Measurements from ENCODE around the gene GYS1.

Gene GYS1

DNA sequence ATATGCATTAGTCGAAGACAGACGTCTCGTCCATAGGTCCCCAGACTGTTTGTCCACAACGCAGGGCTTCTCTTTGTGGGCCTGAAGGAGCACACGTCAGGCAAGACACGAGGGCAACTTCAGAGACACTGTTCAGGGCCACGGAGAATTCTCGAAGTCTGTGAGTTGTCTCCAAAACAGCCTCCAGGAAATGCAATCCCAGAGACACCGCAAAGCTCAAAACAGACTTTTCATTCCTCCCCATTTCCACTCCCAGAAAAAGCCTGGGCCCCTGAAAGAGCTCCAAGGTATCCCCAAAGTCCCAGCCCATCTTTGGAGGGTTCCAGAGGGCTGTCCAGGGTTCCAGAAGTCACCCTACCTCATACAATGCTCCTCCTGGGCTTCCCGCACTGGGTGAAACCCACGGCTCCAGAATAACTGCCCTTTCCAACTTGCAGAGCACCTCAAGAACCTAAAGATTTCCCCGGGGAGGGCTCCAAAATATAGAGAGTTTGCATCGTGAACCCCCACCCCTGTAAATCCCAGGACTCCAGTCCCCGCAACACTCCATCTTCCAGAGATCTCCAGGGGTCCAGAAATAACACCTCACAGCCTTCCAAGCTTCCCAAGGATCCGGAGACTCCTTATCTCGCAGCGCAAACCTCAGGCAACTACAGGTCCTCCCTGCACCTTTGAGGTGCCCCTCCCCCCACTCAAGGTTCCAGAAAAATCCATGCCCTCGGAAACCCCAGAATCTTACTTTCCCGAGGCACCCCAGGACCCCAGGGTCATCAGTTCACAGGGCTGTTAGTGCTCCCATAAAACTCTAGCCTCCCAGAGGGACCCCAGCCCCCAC lies 28.7 kb downstream of the GYS1 start:
- Histone ChIP-seq H3K79me2 (ENCODE audit: low read length) (peaks cover 34% of the 10 kb centered on the region), H3K4me3 (ENCODE audit: low read length) (peak overlapping the region; percentile 76), H3K9ac (ENCODE audit: low read length) (peak overlapping the region; percentile 97), H3K27ac (ENCODE audit: low read length) (peak overlapping the region; percentile 96), H3K27me3 (ENCODE audit: low read depth, low read length) (no peaks in the 10 kb centered on the region), H4K20me1 (ENCODE audit: insufficient read depth, low read length) (peaks cover 21% of the 10 kb centered on the region), H3K36me3 (replicated peaks; ENCODE audit: low read depth, low read length) (peaks cover 35% of the 10 kb centered on the region), H3K4me2 (ENCODE audit: low read length) (peak overlapping the region; percentile 98), H2AFZ (ENCODE audit: low read depth, low read length) (no peak overlapping the region), H3K4me1 (ENCODE audit: low read length) (peaks cover 56% of the 10 kb centered on the region), H3K9me3 (ENCODE audit: insufficient read depth, low read length) (no peaks in the 10 kb centered on the region)
- no peak for TF ChIP-seq EZH2phosphoT487 (IDR thresholded peaks at IDR 0.05; ENCODE audit: low read depth)
- TF ChIP-seq, protein P1, sequence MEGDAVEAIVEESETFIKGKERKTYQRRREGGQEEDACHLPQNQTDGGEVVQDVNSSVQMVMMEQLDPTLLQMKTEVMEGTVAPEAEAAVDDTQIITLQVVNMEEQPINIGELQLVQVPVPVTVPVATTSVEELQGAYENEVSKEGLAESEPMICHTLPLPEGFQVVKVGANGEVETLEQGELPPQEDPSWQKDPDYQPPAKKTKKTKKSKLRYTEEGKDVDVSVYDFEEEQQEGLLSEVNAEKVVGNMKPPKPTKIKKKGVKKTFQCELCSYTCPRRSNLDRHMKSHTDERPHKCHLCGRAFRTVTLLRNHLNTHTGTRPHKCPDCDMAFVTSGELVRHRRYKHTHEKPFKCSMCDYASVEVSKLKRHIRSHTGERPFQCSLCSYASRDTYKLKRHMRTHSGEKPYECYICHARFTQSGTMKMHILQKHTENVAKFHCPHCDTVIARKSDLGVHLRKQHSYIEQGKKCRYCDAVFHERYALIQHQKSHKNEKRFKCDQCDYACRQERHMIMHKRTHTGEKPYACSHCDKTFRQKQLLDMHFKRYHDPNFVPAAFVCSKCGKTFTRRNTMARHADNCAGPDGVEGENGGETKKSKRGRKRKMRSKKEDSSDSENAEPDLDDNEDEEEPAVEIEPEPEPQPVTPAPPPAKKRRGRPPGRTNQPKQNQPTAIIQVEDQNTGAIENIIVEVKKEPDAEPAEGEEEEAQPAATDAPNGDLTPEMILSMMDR (IDR thresholded peaks at IDR 0.05; ENCODE audit: low read depth, low read length) = no peak

DNA sequence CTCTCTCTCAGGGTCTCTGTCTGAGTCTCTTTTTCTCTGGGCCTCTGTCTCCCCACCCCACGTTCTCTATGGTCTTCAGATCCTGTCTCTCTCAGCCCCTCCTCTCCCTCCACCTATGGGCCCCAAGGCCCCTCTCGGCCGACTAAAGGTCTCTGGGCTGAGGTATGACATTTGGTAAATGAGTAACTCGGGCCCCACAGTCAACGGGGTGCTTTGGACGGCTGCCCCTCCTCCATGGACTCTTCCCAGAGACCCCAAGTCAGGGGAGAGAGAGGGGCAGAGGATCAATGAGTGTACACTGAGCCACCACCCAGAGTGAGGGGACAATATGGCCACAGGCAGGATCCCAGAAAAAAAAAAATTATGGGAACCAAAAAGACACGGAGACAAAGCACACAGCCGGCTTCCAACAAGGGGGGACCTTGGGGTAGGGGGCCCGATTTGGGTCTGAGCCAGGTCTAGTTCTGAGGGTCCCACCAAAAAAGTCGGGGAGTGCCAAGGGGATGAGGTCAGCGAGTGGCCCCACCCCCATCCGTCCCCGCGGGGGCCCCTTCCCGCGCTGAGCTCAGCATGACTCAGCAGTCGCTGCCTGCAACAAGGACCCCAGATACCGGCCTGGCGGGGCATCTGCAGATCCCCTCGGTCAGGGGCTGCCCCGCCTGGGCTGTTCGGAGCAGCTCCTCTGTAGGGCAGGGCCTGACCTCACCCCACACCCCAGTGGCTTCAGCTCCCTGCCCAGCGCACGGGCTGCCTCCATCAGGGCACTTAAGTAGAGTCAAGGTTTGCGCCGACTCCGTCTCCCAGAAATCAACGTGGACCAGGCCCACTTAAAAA lies 29.5 kb downstream of the GYS1 start:
- H3K4me2 ChIP-seq (ENCODE audit: low read length) = peak overlapping the region; percentile 98
- H4K20me1 ChIP-seq (ENCODE audit: insufficient read depth, low read length) = peaks cover 21% of the 10 kb centered on the region
- peak overlapping the region; percentile 96 for H3K27ac ChIP-seq (ENCODE audit: low read length)
- peak overlapping the region; percentile 97 for H3K9ac ChIP-seq (ENCODE audit: low read length)
- H3K36me3 ChIP-seq (replicated peaks; ENCODE audit: low read depth, low read length) = peaks cover 27% of the 10 kb centered on the region
- TF ChIP-seq EZH2phosphoT487 (IDR thresholded peaks at IDR 0.05; ENCODE audit: low read depth) = no peak
- TF ChIP-seq, protein P1 (IDR thresholded peaks at IDR 0.05; ENCODE audit: low read depth, low read length) = no peak
- H3K9me3 ChIP-seq (ENCODE audit: insufficient read depth, low read length) = no peaks in the 10 kb centered on the region
- peaks cover 34% of the 10 kb centered on the region for H3K79me2 ChIP-seq (ENCODE audit: low read length)
- H3K4me3 ChIP-seq (ENCODE audit: low read length) = peak overlapping the region; percentile 76
- H3K27me3 ChIP-seq (ENCODE audit: low read depth, low read length) = no peaks in the 10 kb centered on the region
- H2AFZ ChIP-seq (ENCODE audit: low read depth, low read length) = no peak overlapping the region
- H3K4me1 ChIP-seq (ENCODE audit: low read length) = peaks cover 56% of the 10 kb centered on the region

DNA sequence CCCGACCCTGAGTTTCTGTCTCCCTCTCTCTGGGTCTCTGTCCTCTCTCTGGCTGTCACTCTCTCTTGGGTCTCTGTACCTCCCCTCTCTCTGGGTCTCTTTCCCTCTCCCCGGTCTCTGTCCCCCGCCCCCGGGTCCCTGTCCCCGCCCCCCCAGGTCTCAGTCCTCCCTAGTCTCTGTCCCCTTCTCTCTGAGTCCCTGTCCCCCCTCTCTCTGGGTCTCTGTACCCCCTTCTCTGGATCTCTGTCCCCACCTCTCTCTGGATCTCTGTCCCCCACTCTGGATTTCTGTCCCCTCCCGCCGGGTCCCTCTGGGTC lies 30.3 kb downstream of the GYS1 start:
- peak overlapping the region; percentile 98 for H3K4me2 ChIP-seq (ENCODE audit: low read length)
- H3K4me1 ChIP-seq (ENCODE audit: low read length) = peaks cover 48% of the 10 kb centered on the region
- H3K27ac ChIP-seq (ENCODE audit: low read length) = peak overlapping the region; percentile 96
- no peak for TF ChIP-seq EZH2phosphoT487 (IDR thresholded peaks at IDR 0.05; ENCODE audit: low read depth)
- TF ChIP-seq, protein P1 (IDR thresholded peaks at IDR 0.05; ENCODE audit: low read depth, low read length) = no peak
- peaks cover 21% of the 10 kb centered on the region for H4K20me1 ChIP-seq (ENCODE audit: insufficient read depth, low read length)
- no peaks in the 10 kb centered on the region for H3K9me3 ChIP-seq (ENCODE audit: insufficient read depth, low read length)
- H3K79me2 ChIP-seq (ENCODE audit: low read length) = peaks cover 34% of the 10 kb centered on the region
- H3K36me3 ChIP-seq (replicated peaks; ENCODE audit: low read depth, low read length) = peaks cover 21% of the 10 kb centered on the region
- peak overlapping the region; percentile 76 for H3K4me3 ChIP-seq (ENCODE audit: low read length)
- H2AFZ ChIP-seq (ENCODE audit: low read depth, low read length) = no peak overlapping the region
- no peaks in the 10 kb centered on the region for H3K27me3 ChIP-seq (ENCODE audit: low read depth, low read length)
- H3K9ac ChIP-seq (ENCODE audit: low read length) = peak overlapping the region; percentile 97
